Endothelial cell of umbilical vein (primary cell): ENCODE data around the gene L3MBTL4. TPM values are rescaled to one million over a fixed set of nuclear protein-coding genes. Genes with fewer than 3 reads are reported as not detected.

Experiments used
- BruUV-seq: library from RNA; stranded (reverse); fragments of 400-500 nt; replicated peaks from 2 replicates; lab custom pipeline; 2021; lab: Mats Ljungman, UMichigan
- CTCF ChIA-PET: fragments of 300-600, 350-600 bp; sonication (Branson Sonifier 250); formaldehyde crosslinking; loops from one replicate; lab custom pipeline; 2021; ENCODE audit warnings: antibody characterized with exemption, inconsistent platforms; lab: Charles Lee
- POLR2A ChIA-PET: fragments of 300-600, 350-600 bp; sonication (Branson Sonifier 250); formaldehyde crosslinking; loops from one replicate; lab custom pipeline; 2021; ENCODE audit warnings: antibody characterized with exemption, inconsistent platforms; lab: Charles Lee
- DNase-seq: peaks from one replicate; pipeline ENCODE4 v3.0.0-alpha.2; 2011; ENCODE audit warnings: low read depth, low spot score
- FAIRE-seq: peaks from 2 replicates; lab custom pipeline; 2011; peaks lifted over from hg19 to GRCh38; lab: Jason Lieb, UNC
- H2AFZ ChIP-seq: 2 replicates; pipeline ENCODE4 v1.6.0; 2012; ENCODE audit warnings: low read depth, low read length, control low read depth, inconsistent platforms
- H3K27ac ChIP-seq: 2 replicates; pipeline ENCODE4 v1.5.1; 2011; ENCODE audit warnings: low read depth, mild to moderate bottlenecking, control low read depth, low read length, moderate library complexity; ENCODE audit not compliant: insufficient read depth
- H3K27me3 ChIP-seq, 2 experiments: 2 replicates each; pipeline versions ENCODE4 v1.6.0 to v1.6.1; 2011; ENCODE audit warnings: low read length in 2 of 2, mixed read lengths in 1 of 2; ENCODE audit not compliant: control insufficient read depth in 2 of 2, insufficient read depth in 2 of 2
- H3K36me3 ChIP-seq, 2 experiments: 2 replicates in 1 of 2; 3 replicates in 1 of 2; pipeline ENCODE4 v1.5.1; 2011; ENCODE audit warnings: low read length in 2 of 2, mild to moderate bottlenecking in 1 of 2, moderate library complexity in 1 of 2; ENCODE audit not compliant: control insufficient read depth in 2 of 2, insufficient read depth in 2 of 2; ENCODE audit errors: extremely low read depth in 1 of 2
- H3K4me1 ChIP-seq: 3 replicates; pipeline ENCODE4 v1.5.1; 2011; ENCODE audit warnings: mild to moderate bottlenecking, low read length; ENCODE audit not compliant: control insufficient read depth, insufficient read depth; ENCODE audit errors: extremely low read depth
- H3K4me2 ChIP-seq: 2 replicates; pipeline ENCODE4 v1.6.1; 2011; ENCODE audit warnings: low read length, control low read depth, mixed read lengths; ENCODE audit not compliant: insufficient read depth
- H3K4me3 ChIP-seq, 3 experiments: fragments of 200-600 bp in 1 of 3; sonication (generic), shearing (Covaris generic) in 1 of 3; replicated peaks in 1 of 3; 2 replicates each; pipeline ENCODE4 v1.5.1; 2011 to 2016; ENCODE audit warnings: control low read depth in 3 of 3, low read length in 3 of 3, mild to moderate bottlenecking in 2 of 3, inconsistent platforms in 1 of 3, low read depth in 1 of 3, moderate library complexity in 1 of 3; ENCODE audit not compliant: insufficient read depth in 1 of 3
- H3K79me2 ChIP-seq: 2 replicates; pipeline ENCODE4 v1.6.0; 2012; ENCODE audit warnings: low read length, inconsistent platforms; ENCODE audit not compliant: control insufficient read depth, insufficient read depth
- H3K9ac ChIP-seq: replicated peaks from 2 replicates; pipeline ENCODE3; 2011; ENCODE audit warnings: low read length, control low read depth; ENCODE audit not compliant: insufficient read depth; ENCODE audit errors: extremely low read depth
- H3K9me1 ChIP-seq: replicated peaks from 3 replicates; pipeline ENCODE4 v1.6.0; 2011; ENCODE audit warnings: mild to moderate bottlenecking, low read length; ENCODE audit not compliant: control insufficient read depth, insufficient read depth; ENCODE audit errors: extremely low read depth
- H3K9me3 ChIP-seq: replicated peaks from 2 replicates; pipeline ENCODE4 v1.5.1; 2012; ENCODE audit warnings: low read length, inconsistent platforms; ENCODE audit not compliant: control insufficient read depth, insufficient read depth
- H4K20me1 ChIP-seq: replicated peaks from 2 replicates; pipeline ENCODE3; 2011; ENCODE audit warnings: mild to moderate bottlenecking, low read length; ENCODE audit not compliant: control insufficient read depth, insufficient read depth; ENCODE audit errors: extremely low read depth
- CTCF ChIP-seq, 2 donors: IDR thresholded peaks; 1 replicate in 1 of 2; 2 replicates in 1 of 2; pipeline ENCODE4 v1.5.1; 2011; ENCODE audit warnings: low read length in 2 of 2, mild to moderate bottlenecking in 2 of 2, moderate library complexity in 2 of 2, control low read depth in 1 of 2, inconsistent platforms in 1 of 2, low read depth in 1 of 2; ENCODE audit not compliant: insufficient read depth in 1 of 2; ENCODE audit errors: extremely low read depth in 1 of 2
- EZH2 ChIP-seq: IDR thresholded peaks from 2 replicates; pipeline ENCODE4 v1.6.1; 2012; ENCODE audit warnings: borderline replicate concordance, low read depth, mild to moderate bottlenecking, moderate library complexity, low read length, inconsistent platforms; ENCODE audit not compliant: severe bottlenecking
- FOS ChIP-seq: IDR thresholded peaks from 2 replicates; pipeline ENCODE4 v1.6.1; 2011; ENCODE audit warnings: mild to moderate bottlenecking, low read length, moderate library complexity, borderline replicate concordance; ENCODE audit not compliant: insufficient read depth
- GATA2 ChIP-seq: IDR thresholded peaks from 2 replicates; pipeline ENCODE4 v1.7.0; 2011; ENCODE audit warnings: low read depth, mild to moderate bottlenecking, moderate library complexity, mixed read lengths, low read length; ENCODE audit not compliant: insufficient read length, insufficient read depth
- JUN ChIP-seq: IDR thresholded peaks from 2 replicates; pipeline ENCODE4 v1.6.1; 2011; ENCODE audit warnings: borderline replicate concordance, low read depth; ENCODE audit not compliant: insufficient read length, insufficient read depth
- MAX ChIP-seq: IDR thresholded peaks from 2 replicates; pipeline ENCODE4 v1.6.1; 2011; ENCODE audit not compliant: insufficient read depth, insufficient read length
- MYC ChIP-seq: IDR thresholded peaks from one replicate; pipeline ENCODE4 v1.6.1; 2011; ENCODE audit warnings: mild to moderate bottlenecking, low read depth, low read length
- POLR2AphosphoS5 ChIP-seq: IDR thresholded peaks from 2 replicates; pipeline ENCODE4 v1.6.1; 2012; ENCODE audit warnings: low read depth, mild to moderate bottlenecking, control low read depth, low read length, moderate library complexity; ENCODE audit not compliant: insufficient read depth
- dilution Hi-C: fragments of 300-500 bp; cut with MboI; formaldehyde crosslinking; loops from one replicate; pipeline ENCODE4 v1.15.0; 2019; ENCODE audit warnings: low sequenced_read_pairs; ENCODE audit not compliant: extremely low pct_ligation_motif_present
- intact Hi-C: fragments of 100-400 bp; cut with micrococcal nuclease; formaldehyde crosslinking; loops from one replicate; pipeline ENCODE4 v1.10.0; 2022
- polyA plus RNA-seq, 4 experiments: library from polyadenylated mRNA; depleted of rRNA in 3 of 4; stranded (reverse) in 3 of 4; unstranded in 1 of 4; fragments of >200 nt; gene quantifications; 2 replicates each; pipeline versions ENCODE4 v1.2.1 to v1.2.3, GENCODE V29; 2011 to 2012; ENCODE audit warnings: missing spikeins in 1 of 4
- total RNA-seq: library from RNA; stranded (reverse); gene quantifications from 2 replicates; pipeline ENCODE4 v1.2.3, GENCODE V29; 2021

L3MBTL4 gene
- total and polyA plus RNA-seq, 2 donors (not counting 3 experiments of a cell fraction or from before 2014, with no cell fraction given), result 0.80 TPM; not detected in 1

GRCh38 chr18:6256521-6256920 lies 158.2 kb downstream of the L3MBTL4 start:
- intact Hi-C loops, result no loop called here
- Histone ChIP-seq H3K27ac (no peak overlapping the region), H3K4me3 (no peak overlapping the region), H2AFZ (no peak overlapping the region), H3K79me2 (no peaks in the 10 kb centered on the region), H3K36me3 (no peaks in the 10 kb centered on the region), H3K9me3 (no peaks in the 10 kb centered on the region), H3K27me3 (no peaks in the 10 kb centered on the region), H3K9me1 (no peaks in the 10 kb centered on the region), H4K20me1 (no peaks in the 10 kb centered on the region), H3K4me1 (no peaks in the 10 kb centered on the region), H3K4me2 (no peak overlapping the region), H3K9ac (no peak overlapping the region)
- BruUV-seq, result no TSS peak
- POLR2A ChIA-PET, result no interaction called here
- CTCF ChIA-PET, result no interaction called here
- DNase-seq (no peak), FAIRE-seq (no peak)
- no peak for TF ChIP-seq MYC
- no peak for TF ChIP-seq CTCF (IDR thresholded peaks at IDR 0.05; ENCODE audit: extremely low read depth in 1 of 2, insufficient read depth in 1 of 2, low read depth in 1 of 2, low read length in 2 of 2)
- no peak for TF ChIP-seq JUN
- TF ChIP-seq FOS, result no peak
- TF ChIP-seq GATA2, result no peak
- no peak for TF ChIP-seq POLR2AphosphoS5
- TF ChIP-seq MAX, result no peak
- no peak for TF ChIP-seq EZH2
- dilution Hi-C loops, result no loop called here
